ENCODE data around the gene REST. TPM values are rescaled to one million over a fixed set of nuclear protein-coding genes. Genes with fewer than 3 reads are reported as not detected.

The REST gene
- total and polyA plus RNA-seq, 2 of the 8 experiments (the other 6 are each of a cell fraction or from before 2014, with no cell fraction given) = 10.2 to 66.3 TPM

GRCh38 chr4:56990109-56990905 is 82.6 kb downstream of the REST start:
- no peak overlapping the region for H3K23ac ChIP-seq (ENCODE audit: insufficient read length)
- no peaks in the 10 kb centered on the region for H3K9me3 ChIP-seq (ENCODE audit: insufficient read depth in 2 of 2, low read depth in 1 of 2, low read length in 1 of 2)
- no peak overlapping the region for H3K14ac ChIP-seq (ENCODE audit: insufficient read length)
- H3K4ac ChIP-seq (replicated peaks; ENCODE audit: insufficient read length, low read depth, low read length) = no peak overlapping the region
- H3K4me1 ChIP-seq (replicated peaks in 1 of 4; ENCODE audit: control insufficient read depth in 3 of 4, insufficient read depth in 4 of 4, low read length in 3 of 4) = no peaks in the 10 kb centered on the region
- no peak overlapping the region for H4K8ac ChIP-seq (ENCODE audit: extremely low read depth, insufficient read depth, low read length)
- ChIA-PET POLR2A (ENCODE audit: partially characterized antibody) (interaction anchor here (1.5 kb wide), 1 partner anchor 11 kb away, joined by 7 read pairs; the partner anchor contains the start of gene POLR2B), CTCF (ENCODE audit: partially characterized antibody) (no interaction called here)
- no peak overlapping the region for H3K27ac ChIP-seq (ENCODE audit: low read depth, low read length)
- peaks cover 6 to 69% (median 35%) of the 10 kb centered on the region in 4 experiments for H3K36me3 ChIP-seq (ENCODE audit: control insufficient read depth in 2 of 4, insufficient read depth in 4 of 4, low read length in 3 of 4)
- TF ChIP-seq TAF7 (optimal IDR thresholded peaks at IDR 0.05; ENCODE audit: borderline replicate concordance, low read depth, low read length) (no peak), RAD21 (IDR thresholded peaks at IDR 0.05 in 1 of 2, conservative IDR thresholded peaks at IDR 0.05 in 1 of 2; ENCODE audit: low read depth in 2 of 2, low read length in 2 of 2) (no peak), KDM5A (IDR thresholded peaks at IDR 0.05; ENCODE audit: low read length) (no peak), TEAD4 (IDR thresholded peaks at IDR 0.05; ENCODE audit: low read depth, low read length) (no peak), SP2 (IDR thresholded peaks at IDR 0.05; ENCODE audit: low read length) (no peak), TCF12 (IDR thresholded peaks at IDR 0.05; ENCODE audit: low read depth, low read length) (no peak), MAX (IDR thresholded peaks at IDR 0.05) (no peak)
- H3K27me3 ChIP-seq (replicated peaks in 1 of 4; ENCODE audit: control insufficient read depth in 3 of 4, extremely low read depth in 1 of 4, insufficient read depth in 3 of 4, low read length in 3 of 4) = no peaks in the 10 kb centered on the region
- no peak overlapping the region for H2BK5ac ChIP-seq (ENCODE audit: low read depth, low read length)
- H3K18ac ChIP-seq (ENCODE audit: extremely low read depth, low read length) = no peak overlapping the region
- no peak overlapping the region for H2BK12ac ChIP-seq (ENCODE audit: low read depth, low read length)
- no peak for DNase-seq (ENCODE audit: low read depth in 1 of 2, low spot score in 2 of 2)
- H2AFZ ChIP-seq (ENCODE audit: low read length) = no peak overlapping the region
- no peak overlapping the region for H2AK5ac ChIP-seq (ENCODE audit: low read depth, low read length)
- H3K23me2 ChIP-seq (ENCODE audit: low read depth, low read length) = no peaks in the 10 kb centered on the region
- no peak overlapping the region for H3K9ac ChIP-seq (replicated peaks in 1 of 4; ENCODE audit: extremely low read depth in 1 of 4, low read depth in 3 of 4, low read length in 3 of 4)
- WGBS, 2 experiments (ENCODE audit: extremely low coverage in 1 of 2, insufficient coverage in 1 of 2, insufficient read length in 1 of 2, insufficient replicate concordance in 2 of 2, low coverage in 1 of 2, low lambda C conversion rate in 2 of 2, missing lambda C conversion rate in 1 of 2) = 92% methylated on average over 6 of the region's 6 CpGs; no CpG with 5 or more reads in 1 of the 2 experiments
- H3K79me1 ChIP-seq (ENCODE audit: low read depth, low read length) = peaks cover 8% of the 10 kb centered on the region
- no peak overlapping the region for H2BK15ac ChIP-seq (ENCODE audit: low read length)
- no peak for FAIRE-seq
- H4K5ac ChIP-seq (ENCODE audit: insufficient read length, low read depth, low read length) = no peak overlapping the region
- no peak overlapping the region for H2BK120ac ChIP-seq (replicated peaks; ENCODE audit: low read depth, low read length)
- H4K20me1 ChIP-seq (replicated peaks in 1 of 2; ENCODE audit: control insufficient read depth in 1 of 2, insufficient read depth in 2 of 2, low read length in 2 of 2) = peaks cover 0 to 11% of the 10 kb centered on the region in 2 experiments
- H3K4me3 ChIP-seq (ENCODE audit: extremely low read depth in 1 of 4, insufficient read depth in 2 of 4, low read depth in 3 of 4, low read length in 4 of 4) = no peak overlapping the region
- H2BK20ac ChIP-seq (ENCODE audit: low read length) = no peak overlapping the region
- H3K79me2 ChIP-seq (ENCODE audit: control insufficient read depth in 1 of 2, insufficient read depth in 2 of 2, low read length in 2 of 2) = peaks cover 0 to 45% of the 10 kb centered on the region in 2 experiments; a peak in 2 of 4 replicates
- no peak overlapping the region for H3K4me2 ChIP-seq (ENCODE audit: insufficient read depth in 1 of 2, low read depth in 2 of 2, low read length in 2 of 2)
- no peak overlapping the region for H3K56ac ChIP-seq (replicated peaks; ENCODE audit: insufficient read length, low read depth, low read length)
- no peak overlapping the region for H4K91ac ChIP-seq (replicated peaks; ENCODE audit: insufficient read length, low read length)

All from H1 (cell line).